GM18951 (cell line): ENCODE data around the gene IZUMO1.

Experiments used
- POLR2A ChIP-seq: IDR thresholded peaks from 4 replicates; pipeline ENCODE4 v1.6.1; 2011; ENCODE audit warnings: mild to moderate bottlenecking; ENCODE audit not compliant: insufficient read length, insufficient read depth; ENCODE audit errors: extremely low read depth
- in situ Hi-C: fragments of 300-500 bp; cut with MboI; formaldehyde crosslinking; loops from one replicate; pipeline ENCODE4 v1.12.0; 2022; ENCODE audit warnings: low sequenced_read_pairs, mixed read lengths, inconsistent platforms; ENCODE audit not compliant: unreplicated experiment

The IZUMO1 gene

DNA sequence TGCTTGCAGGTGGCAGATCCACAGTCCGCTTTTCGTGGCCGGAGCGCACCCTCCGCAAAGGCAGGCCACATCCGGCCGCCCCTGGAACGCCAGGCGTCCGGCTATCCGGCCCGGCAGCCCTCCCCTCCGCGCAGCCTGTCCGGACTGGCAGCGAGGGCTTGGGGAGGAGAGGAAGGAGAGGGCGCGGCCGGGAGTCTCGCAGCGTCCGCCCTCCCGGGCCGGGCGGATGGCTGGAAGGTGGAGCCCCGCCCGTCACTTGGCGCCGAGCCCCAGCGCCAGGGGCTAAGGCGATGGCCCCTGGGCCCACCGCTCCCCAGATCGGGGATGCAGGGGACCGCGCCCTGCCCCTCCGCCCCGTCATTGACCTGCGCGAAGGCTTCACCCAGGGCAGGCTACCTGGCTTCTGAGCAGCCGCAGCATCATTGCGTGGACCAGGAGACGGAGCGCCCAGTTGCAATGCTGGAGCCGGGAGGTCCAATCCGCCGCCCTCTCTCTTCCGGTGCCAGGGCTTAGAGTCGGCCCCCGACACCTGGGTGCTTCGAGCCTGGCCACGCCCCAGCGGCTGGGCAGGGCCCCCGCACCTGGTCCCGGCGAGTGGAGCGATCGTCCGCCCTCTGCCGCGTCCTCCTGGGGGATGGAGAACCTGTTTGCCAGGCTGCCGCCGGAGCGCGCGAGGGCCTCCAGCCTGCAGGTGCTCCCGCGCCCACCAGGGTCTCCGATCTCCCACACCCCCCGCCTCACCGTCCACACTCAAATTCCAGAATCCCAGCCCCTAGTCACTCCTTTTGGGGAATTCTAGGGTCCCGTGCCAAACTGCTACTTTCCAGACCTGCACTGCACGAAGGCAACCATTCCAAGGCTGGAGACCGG, 6.0 kb upstream of the IZUMO1 start, which contains the start of gene FUT1:
FUT1 (minus strand) TSS at position 146 of the 870 bp plus-strand sequence. CDS start 1,360 bp downstream, outside the sequence.
- in situ Hi-C loops = no loop called here
- TF ChIP-seq POLR2A = peak; percentile 25

- in situ Hi-C loops = no loop called here
- TF ChIP-seq POLR2A = no peak
Observed at GRCh38 chr19:48751845-48752495, 5.3 kb upstream of the IZUMO1 start.

GRCh38 chr19:48750771-48751504, 4.2 kb upstream of the IZUMO1 start:
- no peak for TF ChIP-seq POLR2A
- in situ Hi-C loops = no loop called here

DNA sequence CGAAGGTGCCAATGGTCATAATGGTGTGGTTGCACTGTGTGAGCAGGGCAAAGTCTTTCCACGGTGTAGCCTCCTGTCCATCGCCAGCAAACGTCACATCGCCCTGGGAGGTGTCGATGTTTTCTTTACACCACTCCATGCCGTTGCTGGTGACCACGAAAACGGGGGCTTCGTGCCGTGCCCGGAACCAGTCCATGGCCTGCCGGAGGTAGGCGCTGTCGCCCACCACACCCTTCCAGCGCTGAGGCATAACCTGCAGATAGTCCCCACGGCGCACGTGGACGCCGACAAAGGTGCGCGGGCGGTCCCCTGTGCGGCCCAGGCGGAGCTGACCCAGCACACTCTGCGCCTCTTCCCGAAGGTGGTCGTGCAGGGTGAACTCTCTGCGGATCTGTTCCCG, 3.6 kb upstream of the IZUMO1 start:
- in situ Hi-C loops = no loop called here
- TF ChIP-seq POLR2A = no peak

DNA sequence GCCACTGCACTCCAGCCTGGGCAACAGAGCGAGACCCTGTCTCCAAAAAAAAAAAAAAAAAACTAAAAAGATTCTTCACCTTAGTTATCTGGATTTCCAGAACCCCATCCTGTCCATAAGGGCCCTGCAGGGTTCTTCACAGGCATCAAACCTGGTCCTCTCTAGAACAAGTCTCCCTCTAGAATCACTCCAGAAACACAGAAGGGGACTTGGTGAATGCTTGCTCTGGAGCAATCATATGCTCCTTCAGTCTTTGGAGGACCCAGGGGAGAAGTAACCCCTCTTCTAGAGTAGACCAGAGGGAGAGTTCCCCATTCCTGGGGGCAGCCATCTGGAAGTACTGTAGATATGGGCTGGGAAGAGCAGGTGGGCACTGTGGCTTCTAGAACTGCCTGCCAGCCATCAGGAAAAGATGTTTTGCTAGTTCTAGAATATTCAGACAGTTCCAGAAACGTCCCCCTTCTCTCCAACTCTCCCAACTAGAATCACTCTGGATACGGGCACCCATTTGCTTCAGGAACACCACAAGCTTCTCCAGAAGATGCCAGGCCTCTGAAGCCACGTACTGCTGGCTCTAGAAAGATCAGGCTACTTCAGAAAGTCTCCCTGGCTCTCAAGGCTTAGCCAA, 3.0 kb upstream of the IZUMO1 start:
- no peak for TF ChIP-seq POLR2A
- in situ Hi-C loops = no loop called here

DNA sequence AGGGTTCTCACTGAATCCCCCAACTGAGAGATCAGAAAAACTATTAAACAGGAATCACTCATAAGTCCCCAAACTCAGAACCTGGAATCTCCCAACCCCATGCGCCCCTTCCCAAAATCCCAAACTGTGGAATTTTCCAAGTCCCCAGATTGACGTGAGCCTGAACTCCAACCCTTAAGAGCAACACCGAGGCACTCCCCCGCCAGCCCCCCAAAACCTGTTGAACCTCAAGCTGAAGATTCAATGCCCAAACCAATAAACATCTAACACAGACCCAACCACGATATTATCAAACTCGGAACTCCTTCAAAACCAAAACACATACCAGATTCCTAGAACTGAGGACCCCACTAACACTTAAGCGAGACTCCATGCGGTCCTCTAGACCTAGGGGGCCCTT, 599 bp downstream of the IZUMO1 start:
- in situ Hi-C loops = no loop called here
- no peak for TF ChIP-seq POLR2A

DNA sequence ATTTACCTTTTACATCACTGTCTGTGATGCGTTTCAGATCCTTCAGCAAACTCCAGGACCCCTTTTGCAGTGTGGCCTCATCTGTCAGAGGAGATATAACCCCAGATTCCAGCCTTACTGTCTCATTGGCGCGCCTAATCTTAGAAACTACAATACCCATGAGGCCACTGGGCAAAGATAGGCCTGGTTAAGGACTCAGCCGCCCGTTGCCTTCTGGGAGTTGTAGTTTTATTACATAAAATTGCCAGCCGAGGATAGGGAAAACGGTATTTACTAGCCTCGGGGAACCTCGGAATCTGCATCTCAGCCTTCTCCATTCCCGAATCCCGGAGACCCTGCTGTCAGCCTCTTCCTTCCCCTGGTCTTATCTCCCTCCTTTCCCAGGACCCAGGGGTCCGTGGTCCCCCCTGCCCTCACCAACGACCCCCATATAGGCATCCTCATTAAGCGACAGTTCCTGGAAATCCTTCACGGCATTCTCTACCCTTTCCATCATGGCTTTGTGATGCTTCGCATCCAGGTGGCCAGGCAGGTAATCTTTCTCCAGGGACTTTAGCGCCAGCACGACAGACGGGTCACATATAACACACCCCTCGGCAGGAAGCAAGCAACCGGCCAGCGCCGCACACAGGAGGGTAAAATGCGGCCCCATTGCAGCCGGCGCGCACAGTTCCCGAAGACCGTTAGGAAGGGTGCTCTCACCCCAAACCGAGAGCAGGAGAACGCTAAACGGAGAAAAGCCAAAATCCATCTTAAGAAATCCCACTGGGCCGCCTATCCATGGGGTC, 1.3 kb downstream of the IZUMO1 start:
- TF ChIP-seq POLR2A = no peak
- in situ Hi-C loops = no loop called here

- in situ Hi-C loops = no loop called here
Observed at GRCh38 chr19:48742096-48742495, 4.6 kb downstream of the IZUMO1 start.

DNA sequence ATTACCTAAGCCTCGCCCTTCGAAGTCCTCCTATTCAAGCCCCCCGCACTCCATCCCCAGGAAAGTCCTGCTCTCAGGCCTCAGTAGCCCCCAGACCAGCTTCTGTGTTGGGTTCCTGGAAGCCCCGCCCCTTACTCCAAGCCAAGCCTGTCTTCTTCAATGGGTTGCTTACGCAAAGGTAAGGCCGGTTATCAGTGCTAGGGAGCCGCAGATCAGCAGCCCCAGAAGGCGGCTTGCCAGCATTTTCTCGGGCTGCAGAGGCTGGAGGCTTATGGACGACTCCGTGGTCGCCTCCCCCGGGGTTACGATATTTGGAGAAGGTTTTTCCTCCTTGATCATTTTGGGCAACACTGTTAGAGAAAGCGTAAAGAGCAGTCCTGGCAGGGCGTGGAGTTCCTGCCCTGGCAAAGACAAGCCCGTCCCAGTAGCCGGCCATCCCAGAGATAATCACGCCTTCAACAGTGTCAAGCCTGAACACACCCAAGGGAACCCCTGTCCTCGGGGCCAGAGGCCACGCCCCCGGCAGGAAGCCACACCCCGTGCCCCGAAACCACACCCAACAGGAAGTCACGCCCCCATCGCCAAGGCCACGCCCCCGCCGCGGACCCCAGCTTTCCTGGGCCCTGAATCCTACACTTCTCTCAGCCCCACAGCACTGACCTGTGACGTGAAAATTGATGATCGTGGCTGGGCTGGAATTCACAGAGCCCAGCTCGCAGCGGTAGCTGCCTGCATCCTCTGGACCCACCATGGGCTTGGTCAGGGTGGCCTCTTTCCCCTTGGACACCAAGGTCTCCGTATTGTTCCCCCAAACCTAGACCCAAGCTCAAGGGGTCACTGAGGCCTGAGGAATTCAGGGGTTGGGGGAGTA, 5.3 kb downstream of the IZUMO1 start:
- in situ Hi-C loops = no loop called here
- TF ChIP-seq POLR2A = no peak

More at GRCh38 chr19:48742096-48742495, 4.6 kb downstream of the IZUMO1 start:
- TF ChIP-seq POLR2A = no peak

GRCh38 chr19:48740164-48740972, 6.3 kb downstream of the IZUMO1 start, which contains the start of gene RASIP1:
Gene RASIP1, minus strand, starts transcription at chr19:48740610. Its CDS starts 328 bp downstream, at chr19:48740282.
- no peak for TF ChIP-seq POLR2A

DNA sequence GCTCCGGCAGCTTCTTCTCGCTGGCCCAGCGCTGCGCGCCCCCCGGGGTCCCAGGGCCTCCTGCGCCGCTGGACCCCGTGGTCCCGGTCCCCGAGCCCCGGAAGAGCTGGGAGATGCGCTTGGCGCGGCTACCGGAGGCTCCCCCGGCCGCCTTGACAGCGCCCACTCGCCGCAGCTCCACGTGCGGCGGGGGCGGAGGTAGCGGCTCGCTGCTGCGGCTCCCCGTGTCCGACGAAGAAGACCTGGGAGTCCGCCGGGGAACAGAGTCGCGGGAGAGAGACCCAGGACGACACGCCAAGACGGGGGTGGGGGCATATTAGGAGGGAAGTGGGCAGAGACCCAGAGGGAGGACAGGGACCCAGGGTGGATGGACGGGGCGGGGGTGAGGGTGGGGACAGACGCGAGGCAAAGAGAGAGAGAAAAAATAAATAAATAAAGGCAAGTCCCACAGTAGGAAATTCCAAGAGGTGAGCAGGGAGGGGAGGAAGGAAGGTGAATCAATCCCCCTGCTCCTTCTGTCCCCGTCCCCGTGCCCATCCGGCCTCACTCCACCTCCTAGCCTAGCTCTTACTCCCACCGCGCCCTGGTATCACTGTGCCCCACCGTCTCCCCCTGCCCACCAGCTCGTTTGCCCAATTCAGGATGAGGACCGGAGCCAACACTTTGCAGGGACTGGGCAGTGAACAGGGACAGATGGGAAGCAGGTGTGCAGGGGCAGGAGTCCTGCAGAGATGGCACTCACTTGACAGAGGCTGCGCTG, 7.1 kb downstream of the IZUMO1 start:
- in situ Hi-C loops = no loop called here
- no peak for TF ChIP-seq POLR2A

More at GRCh38 chr19:48740164-48740972, 6.3 kb downstream of the IZUMO1 start, which contains the start of gene RASIP1:
- in situ Hi-C loops = no loop called here
